WTC11 (cell line): ENCODE results near the gene ZBTB20. TPM values are rescaled to one million over a fixed set of nuclear protein-coding genes. Genes with fewer than 3 reads are reported as not detected.

Experiments
- ATAC-seq: fragments of 200-7000 bp; cut with Tn5 transposase; 2 replicates; pipeline ENCODE4 v1.10.0; 2021; ENCODE audit warnings: mild to moderate bottlenecking, moderate library complexity
- CTCF ChIA-PET: fragments of 300-600 bp; sonication (Branson Sonifier 250); formaldehyde crosslinking; loops from one replicate; lab custom pipeline; 2021; ENCODE audit warnings: antibody characterized with exemption; lab: Charles Lee
- POLR2A ChIA-PET: fragments of 350-600 bp; sonication (Branson Sonifier 250); formaldehyde crosslinking; loops from one replicate; lab custom pipeline; 2021; ENCODE audit warnings: antibody characterized with exemption; lab: Charles Lee
- DNase-seq: peaks from one replicate; pipeline ENCODE4 v3.0.0; 2021; ENCODE audit warnings: low spot score
- H3K27ac Mint-ChIP-seq: 2 replicates; pipeline ENCODE4 v1.8.0; 2021; ENCODE audit warnings: mixed read lengths
- H3K27me3 Mint-ChIP-seq: 2 replicates; pipeline ENCODE4 v1.8.0; 2021; ENCODE audit warnings: low read depth, mild to moderate bottlenecking, moderate library complexity, mixed read lengths
- H3K36me3 Mint-ChIP-seq: 2 replicates; pipeline ENCODE4 v1.8.0; 2021; ENCODE audit warnings: mixed read lengths
- H3K4me1 Mint-ChIP-seq: 2 replicates; pipeline ENCODE4 v1.8.0; 2022; ENCODE audit warnings: mixed read lengths
- H3K4me3 Mint-ChIP-seq: 2 replicates; pipeline ENCODE4 v1.8.0; 2021; ENCODE audit warnings: mild to moderate bottlenecking, moderate library complexity, mixed read lengths
- H3K9me3 Mint-ChIP-seq: 2 replicates; pipeline ENCODE4 v1.8.0; 2021; ENCODE audit warnings: mixed read lengths
- ATF3 ChIP-seq: sonication (generic); formaldehyde crosslinking; conservative IDR thresholded peaks from 2 replicates; pipeline ENCODE4 v1.8.1; 2022; ENCODE audit warnings: mild to moderate bottlenecking, missing genetic modification reagents
- ETV6 ChIP-seq: sonication (generic); formaldehyde crosslinking; IDR thresholded peaks from 2 replicates; pipeline ENCODE4 v1.8.1; 2022; ENCODE audit warnings: mild to moderate bottlenecking, missing genetic modification reagents
- FOXJ3 ChIP-seq: sonication (generic); formaldehyde crosslinking; IDR thresholded peaks from 2 replicates; pipeline ENCODE4 v1.9.0; 2021; ENCODE audit warnings: missing genetic modification reagents, mild to moderate bottlenecking, borderline replicate concordance
- FOXP1 ChIP-seq: sonication (generic); formaldehyde crosslinking; IDR thresholded peaks from 2 replicates; pipeline ENCODE4 v1.8.0; 2022; ENCODE audit warnings: missing genetic modification reagents, mild to moderate bottlenecking, moderate library complexity, borderline replicate concordance
- FOXP4 ChIP-seq: sonication (generic); formaldehyde crosslinking; IDR thresholded peaks from 2 replicates; pipeline ENCODE4 v1.8.0; 2022; ENCODE audit warnings: mild to moderate bottlenecking, missing genetic modification reagents
- GRHL2 ChIP-seq: fragments of 250-450 bp; sonication (Bioruptor Pico); IDR thresholded peaks from 2 replicates; pipeline ENCODE4 v1.8.0; 2022; ENCODE audit warnings: mild to moderate bottlenecking, moderate library complexity; ENCODE audit not compliant: insufficient replicate concordance, severe bottlenecking
- GTF2I ChIP-seq: fragments of 250-450 bp; sonication (Bioruptor Pico); conservative IDR thresholded peaks from 2 replicates; pipeline ENCODE4 v1.4.0; 2021; ENCODE audit warnings: mild to moderate bottlenecking
- HMGXB4 ChIP-seq: sonication (generic); formaldehyde crosslinking; IDR thresholded peaks from 2 replicates; pipeline ENCODE4 v1.8.1; 2023; ENCODE audit warnings: mild to moderate bottlenecking, moderate library complexity, missing genetic modification reagents
- IRF1 ChIP-seq: sonication (generic); formaldehyde crosslinking; IDR thresholded peaks from 2 replicates; pipeline ENCODE4 v1.8.0; 2023; ENCODE audit warnings: missing genetic modification reagents
- JUN ChIP-seq: sonication (generic); formaldehyde crosslinking; IDR thresholded peaks from 2 replicates; pipeline ENCODE4 v1.8.0; 2023; ENCODE audit warnings: mild to moderate bottlenecking, missing genetic modification reagents
- MLX ChIP-seq: sonication (generic); formaldehyde crosslinking; IDR thresholded peaks from 2 replicates; pipeline ENCODE4 v1.8.1; 2023; ENCODE audit warnings: mild to moderate bottlenecking, missing genetic modification reagents, moderate library complexity
- MXD4 ChIP-seq: fragments of 250-450 bp; sonication (Bioruptor Pico); IDR thresholded peaks from 2 replicates; pipeline ENCODE4 v1.8.0; 2021; ENCODE audit warnings: mild to moderate bottlenecking, moderate library complexity, borderline replicate concordance
- PREB ChIP-seq: sonication (generic); formaldehyde crosslinking; IDR thresholded peaks from 2 replicates; pipeline ENCODE4 v1.8.1; 2022; ENCODE audit warnings: mild to moderate bottlenecking, missing genetic modification reagents, moderate library complexity, borderline replicate concordance
- PRRX2 ChIP-seq: fragments of 250-450 bp; sonication (Bioruptor Pico); IDR thresholded peaks from 2 replicates; pipeline ENCODE4 v1.8.0; 2021; ENCODE audit warnings: mild to moderate bottlenecking
- RORB ChIP-seq: fragments of 250-450 bp; sonication (Bioruptor Pico); IDR thresholded peaks from 2 replicates; pipeline ENCODE4 v1.9.0; 2021; ENCODE audit warnings: mild to moderate bottlenecking
- SMAD3 ChIP-seq: sonication (generic); formaldehyde crosslinking; IDR thresholded peaks from 2 replicates; pipeline ENCODE4 v1.8.0; 2022; ENCODE audit warnings: missing genetic modification reagents, mild to moderate bottlenecking, borderline replicate concordance
- TP53 ChIP-seq: sonication (generic); formaldehyde crosslinking; IDR thresholded peaks from 2 replicates; pipeline ENCODE4 v1.8.1; 2023; ENCODE audit warnings: mild to moderate bottlenecking, missing genetic modification reagents
- USF1 ChIP-seq: sonication (generic); formaldehyde crosslinking; IDR thresholded peaks from 2 replicates; pipeline ENCODE4 v1.8.0; 2022; ENCODE audit warnings: mild to moderate bottlenecking, missing genetic modification reagents
- USF2 ChIP-seq: sonication (generic); formaldehyde crosslinking; IDR thresholded peaks from 2 replicates; pipeline ENCODE4 v1.8.1; 2023; ENCODE audit warnings: mild to moderate bottlenecking, missing genetic modification reagents, moderate library complexity
- ZNF263 ChIP-seq: sonication (generic); formaldehyde crosslinking; IDR thresholded peaks from 2 replicates; pipeline ENCODE4 v1.8.1; 2022; ENCODE audit warnings: low read depth, mild to moderate bottlenecking, moderate library complexity, missing genetic modification reagents
- ZNF317 ChIP-seq: sonication (generic); formaldehyde crosslinking; IDR thresholded peaks from 2 replicates; pipeline ENCODE4 v1.8.1; 2023; ENCODE audit warnings: low read depth, mild to moderate bottlenecking, moderate library complexity, missing genetic modification reagents, borderline replicate concordance
- ZNF532 ChIP-seq: fragments of 250-450 bp; sonication (Bioruptor Pico); IDR thresholded peaks from 2 replicates; pipeline ENCODE4 v1.9.0; 2021; ENCODE audit warnings: mild to moderate bottlenecking, borderline replicate concordance
- total RNA-seq: library from RNA; stranded (reverse); gene quantifications from 3 replicates; pipeline ENCODE4 v1.2.3, GENCODE V29; 2021

ZBTB20 gene
- total RNA-seq, 1 experiment from 2014 or later, result 1.5 TPM

- DNase-seq (no peak), ATAC-seq (no peak)
- Mint-ChIP-seq H3K9me3 (no peaks in the 10 kb centered on the region), H3K27ac (no peak overlapping the region), H3K36me3 (no peaks in the 10 kb centered on the region), H3K27me3 (no peaks in the 10 kb centered on the region), H3K4me3 (no peak overlapping the region), H3K4me1 (peaks cover 15% of the 10 kb centered on the region)
- POLR2A ChIA-PET, result no interaction called here
- no peak for TF ChIP-seq ZNF532 (CRISPR knock-in tag)
- no peak for TF ChIP-seq USF2 (CRISPR knock-in tag)
- TF ChIP-seq RORB (CRISPR knock-in tag), result no peak
- CTCF ChIA-PET, result no interaction called here
These were observed 431.0 kb downstream of the ZBTB20 start for GRCh38 chr3:114716126-114716525.

- Mint-ChIP-seq H3K27me3 (no peaks in the 10 kb centered on the region), H3K27ac (no peak overlapping the region), H3K36me3 (no peaks in the 10 kb centered on the region), H3K4me1 (peaks cover 15% of the 10 kb centered on the region)
- CTCF ChIA-PET, result interaction anchor here (0.6 kb wide), 1 partner anchor 13 kb away, joined by 3 read pairs; no protein-coding TSS in a partner anchor
- TF ChIP-seq ATF3 (CRISPR knock-in tag) (no peak), PREB (no peak), MLX (no peak), TP53 (CRISPR knock-in tag) (no peak), ETV6 (no peak), ZNF263 (CRISPR knock-in tag) (no peak), USF1 (CRISPR knock-in tag) (no peak), MXD4 (CRISPR knock-in tag) (no peak), HMGXB4 (CRISPR knock-in tag) (no peak), GRHL2 (CRISPR knock-in tag) (no peak), SMAD3 (CRISPR knock-in tag) (no peak), IRF1 (CRISPR knock-in tag) (no peak), FOXP1 (CRISPR knock-in tag) (no peak), JUN (CRISPR knock-in tag) (no peak), FOXP4 (no peak), RORB (CRISPR knock-in tag) (no peak), GTF2I (CRISPR knock-in tag) (no peak), FOXJ3 (CRISPR knock-in tag) (no peak), PRRX2 (CRISPR knock-in tag) (no peak), ZNF317 (CRISPR knock-in tag) (no peak)
- TF ChIP-seq, all 79 proteins: peak for 0
- no peak overlapping the region for H3K4me3 Mint-ChIP-seq
- DNase-seq (no peak), ATAC-seq (no peak)
- no peaks in the 10 kb centered on the region for H3K9me3 Mint-ChIP-seq
- POLR2A ChIA-PET, result interaction anchor here (0.5 to 0.6 kb wide), 2 partner anchors 10 to 45 kb away, joined by 3 to 6 read pairs; no protein-coding TSS in a partner anchor
These were observed 432.1 kb downstream of the ZBTB20 start for GRCh38 chr3:114714957-114715460.
